GM12878 (cell line): ENCODE measurements around the gene ADAM19.

Experiments
- ATF2 ChIP-seq: IDR thresholded peaks from 2 replicates; pipeline ENCODE4 v1.6.1; 2012; ENCODE audit warnings: low read length, inconsistent platforms
- CTCF ChIP-seq, 3 experiments: IDR thresholded peaks in 2 of 3; conservative IDR thresholded peaks in 1 of 3; 2 replicates each; pipeline ENCODE4 v1.5.1; 2011; ENCODE audit warnings: low read depth in 3 of 3, low read length in 3 of 3, mild to moderate bottlenecking in 3 of 3, control low read depth in 2 of 3, moderate library complexity in 2 of 3, inconsistent platforms in 1 of 3, mixed read lengths in 1 of 3; ENCODE audit not compliant: control insufficient read depth in 2 of 3, insufficient read depth in 1 of 3; ENCODE audit errors: extremely low read depth in 1 of 3
- EP300 ChIP-seq, 2 experiments: fragments of 150-350 bp in 1 of 2; IDR thresholded peaks; 2 replicates each; pipeline ENCODE4 v1.6.1; 2011 to 2012; ENCODE audit warnings: low read depth in 2 of 2, low read length in 2 of 2, borderline replicate concordance in 1 of 2, improper control_type of control experiment in 1 of 2, inconsistent platforms in 1 of 2; ENCODE audit not compliant: control insufficient read depth in 1 of 2
- KDM1A ChIP-seq: fragments of 200-600 bp; sonication (generic); IDR thresholded peaks from 2 replicates; pipeline ENCODE4 v1.6.1; 2016; ENCODE audit warnings: borderline replicate concordance
- MYC ChIP-seq: IDR thresholded peaks from 2 replicates; pipeline ENCODE4 v1.6.1; 2011; ENCODE audit warnings: mild to moderate bottlenecking, low read length, moderate library complexity, inconsistent platforms; ENCODE audit not compliant: insufficient read depth, insufficient replicate concordance, insufficient read length, severe bottlenecking
- NFXL1 ChIP-seq: fragments of 450-650 bp; IDR thresholded peaks from 2 replicates; pipeline ENCODE4 v1.6.1; 2017; ENCODE audit warnings: antibody characterized with exemption, mild to moderate bottlenecking, borderline replicate concordance
- REST ChIP-seq: IDR thresholded peaks from 2 replicates; pipeline ENCODE4 v1.6.1; 2012; ENCODE audit warnings: mild to moderate bottlenecking, low read depth, low read length
- SREBF2 ChIP-seq: IDR thresholded peaks from 2 replicates; pipeline ENCODE4 v1.6.1; 2012; ENCODE audit warnings: mild to moderate bottlenecking, low read length
- TF ChIP-seq, protein P1 (sequence below): IDR thresholded peaks from 2 replicates; pipeline ENCODE4 v1.6.1; 2011; ENCODE audit warnings: low read depth, mild to moderate bottlenecking, low read length, moderate library complexity, borderline replicate concordance; ENCODE audit errors: extremely low read depth

GRCh38 chr5:157571357-157571827 is 4.2 kb downstream of the ADAM19 start:
- TF ChIP-seq MYC: no peak
- no peak for TF ChIP-seq CTCF (IDR thresholded peaks at IDR 0.05 in 2 of 3, conservative IDR thresholded peaks at IDR 0.05 in 1 of 3; ENCODE audit: control insufficient read depth in 2 of 3, extremely low read depth in 1 of 3, insufficient read depth in 1 of 3, low read depth in 3 of 3, low read length in 3 of 3)
- TF ChIP-seq, protein P1, sequence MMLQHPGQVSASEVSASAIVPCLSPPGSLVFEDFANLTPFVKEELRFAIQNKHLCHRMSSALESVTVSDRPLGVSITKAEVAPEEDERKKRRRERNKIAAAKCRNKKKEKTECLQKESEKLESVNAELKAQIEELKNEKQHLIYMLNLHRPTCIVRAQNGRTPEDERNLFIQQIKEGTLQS: no peak
- TF ChIP-seq SREBF2: no peak
- no peak for TF ChIP-seq NFXL1
- TF ChIP-seq KDM1A: no peak
- peak; percentile 75 to 77; a peak in 3 of 4 replicates for TF ChIP-seq EP300 (IDR thresholded peaks at IDR 0.05; ENCODE audit: borderline replicate concordance in 1 of 2, control insufficient read depth in 1 of 2, low read depth in 2 of 2, low read length in 2 of 2)
- TF ChIP-seq ATF2: peak; percentile 69; the same call in 1 of the 2 replicates
- TF ChIP-seq REST: no peak
